HG03558 (cell line): ENCODE data around the gene AP4E1.
"Not testable (repeated sequence)": the region's sequence is repeated elsewhere in the genome, so short reads cannot be mapped to it uniquely, and the experiment has no call there.

Experiments
- ATAC-seq: cut with Tn5 transposase; IDR thresholded peaks from one replicate; pipeline ENCODE4 v1.9.1; 2021; ENCODE audit warnings: moderate number of reproducible peaks; ENCODE audit not compliant: unreplicated experiment; ENCODE audit errors: extremely low read depth

Gene AP4E1

DNA sequence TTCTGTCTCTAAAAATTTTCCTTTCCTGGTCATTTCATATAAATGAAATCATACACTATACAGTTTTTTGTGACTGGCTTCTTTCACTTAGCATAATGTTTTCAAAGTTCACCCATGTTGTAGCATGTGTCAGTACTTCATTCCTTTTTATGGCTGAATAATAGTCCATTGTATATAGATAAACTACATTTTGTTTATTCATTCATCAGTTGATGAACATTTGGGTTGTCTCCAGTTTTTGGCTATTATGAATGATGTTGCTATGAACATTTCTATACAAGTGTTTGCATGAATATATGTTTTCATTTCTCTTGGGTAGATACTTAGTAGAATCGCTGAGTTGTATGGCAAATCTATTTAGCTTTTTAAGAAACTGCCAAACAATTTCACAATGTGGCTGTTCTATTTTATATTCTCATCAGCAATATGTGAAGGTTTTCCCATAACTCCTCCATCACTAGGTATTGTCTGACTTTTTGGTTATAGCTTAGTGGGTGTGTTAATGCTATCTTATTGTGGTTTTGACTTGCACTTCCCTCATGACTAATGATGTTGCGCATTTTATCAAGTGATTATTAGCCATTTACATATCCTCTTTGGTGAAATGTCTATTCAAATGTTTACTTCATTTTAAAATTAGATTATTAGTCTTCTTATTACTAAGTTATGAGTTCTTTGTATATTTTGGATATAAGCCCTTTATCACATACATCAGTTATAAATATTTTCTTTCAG is 21.7 kb upstream of the AP4E1 start:
- ATAC-seq = no peak

DNA sequence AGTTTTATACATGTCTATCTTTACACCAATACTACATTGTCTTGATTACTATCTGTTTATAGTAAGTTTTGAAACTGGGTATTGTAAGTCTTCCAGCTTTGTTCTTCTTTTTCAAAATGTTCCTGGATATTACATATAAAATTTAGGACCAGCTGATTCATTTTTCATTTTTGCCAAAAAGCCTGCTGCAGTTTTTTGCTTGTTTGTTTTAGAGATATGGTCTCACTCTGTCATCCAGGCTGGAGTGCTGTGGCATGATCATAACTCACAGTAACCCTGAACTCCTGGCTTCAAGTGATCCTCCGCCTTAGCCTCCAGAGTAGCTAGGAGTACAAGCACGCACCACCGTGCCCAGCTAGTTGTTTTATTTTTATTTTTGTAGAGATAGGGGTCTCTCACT is 20.4 kb upstream of the AP4E1 start:
- ATAC-seq = no peak

GRCh38 chr15:50889589-50889988 is 18.9 kb upstream of the AP4E1 start:
- no peak for ATAC-seq

DNA sequence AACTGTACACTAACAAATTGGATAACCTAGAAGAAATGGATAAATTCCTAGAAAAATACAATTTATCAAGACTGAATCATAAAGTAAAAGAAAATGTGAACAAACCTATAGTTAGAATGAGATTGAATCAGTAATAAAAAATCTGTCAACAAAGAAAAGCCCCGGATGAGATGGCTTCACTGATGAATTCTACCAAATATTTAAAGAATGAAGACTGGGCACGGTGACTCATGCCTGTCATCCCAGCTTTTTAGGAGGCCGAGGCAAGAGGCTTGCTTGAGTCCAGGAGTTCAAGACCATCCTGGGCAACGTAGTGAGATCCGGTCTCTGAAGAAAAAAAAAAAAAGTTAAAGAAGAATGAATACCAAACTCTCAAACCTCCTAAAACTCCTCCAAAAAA is 17.7 kb upstream of the AP4E1 start:
- ATAC-seq = no peak

- no peak for ATAC-seq
These were observed 17.3 kb upstream of the AP4E1 start for GRCh38 chr15:50891159-50891558.

DNA sequence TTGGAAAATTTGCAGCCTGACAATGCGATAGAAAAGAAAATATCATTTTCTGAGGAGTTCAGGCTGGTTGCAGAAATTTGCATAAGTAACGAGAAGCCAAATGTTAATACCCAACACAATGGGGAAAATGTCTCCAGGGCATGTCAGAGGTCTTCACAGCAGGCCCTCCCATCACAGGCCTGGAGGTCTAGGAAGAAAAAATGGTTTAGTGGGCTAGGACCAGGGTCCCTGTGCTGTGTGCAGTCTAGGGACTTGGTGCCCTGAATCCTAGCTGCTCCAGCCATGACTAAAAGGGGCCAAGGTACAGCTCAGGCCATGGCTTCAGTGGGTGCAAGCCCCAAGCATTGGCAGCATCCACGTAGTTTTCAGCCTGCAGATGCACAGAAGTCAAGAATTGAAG is 14.5 kb upstream of the AP4E1 start:
- no peak for ATAC-seq

DNA sequence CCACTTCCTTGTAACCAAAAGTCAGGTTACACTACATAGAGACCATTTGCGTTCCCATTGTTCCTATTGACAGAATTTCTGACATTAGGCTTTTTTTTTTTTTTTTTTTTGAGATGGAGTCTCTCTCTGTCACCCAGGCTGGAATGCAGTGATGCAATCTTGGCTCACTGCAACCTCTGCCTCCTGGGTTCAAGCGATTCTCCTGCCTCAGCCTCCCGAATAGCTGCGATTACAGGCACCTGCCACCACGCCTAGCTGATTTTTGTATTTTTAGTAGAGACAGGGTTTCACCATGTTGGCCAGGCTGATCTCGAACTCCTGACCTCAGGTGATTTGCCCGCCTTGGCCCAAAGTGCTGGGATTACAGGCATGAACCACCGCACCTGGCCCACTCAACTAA is 7.1 kb upstream of the AP4E1 start:
- not testable (repeated sequence) for ATAC-seq

GRCh38 chr15:50904211-50904610 is 4.3 kb upstream of the AP4E1 start:
- no peak for ATAC-seq

- no peak for ATAC-seq
These were observed 3.4 kb upstream of the AP4E1 start for GRCh38 chr15:50905055-50905454.

- peak; percentile 64 for ATAC-seq
These were observed 1.4 kb upstream of the AP4E1 start for GRCh38 chr15:50906954-50907600.

GRCh38 chr15:50907601-50908208 is 778 bp upstream of the AP4E1 start:
- ATAC-seq = no peak

- no peak for ATAC-seq
These were observed 481 bp downstream of the AP4E1 start for GRCh38 chr15:50909010-50909317.

DNA sequence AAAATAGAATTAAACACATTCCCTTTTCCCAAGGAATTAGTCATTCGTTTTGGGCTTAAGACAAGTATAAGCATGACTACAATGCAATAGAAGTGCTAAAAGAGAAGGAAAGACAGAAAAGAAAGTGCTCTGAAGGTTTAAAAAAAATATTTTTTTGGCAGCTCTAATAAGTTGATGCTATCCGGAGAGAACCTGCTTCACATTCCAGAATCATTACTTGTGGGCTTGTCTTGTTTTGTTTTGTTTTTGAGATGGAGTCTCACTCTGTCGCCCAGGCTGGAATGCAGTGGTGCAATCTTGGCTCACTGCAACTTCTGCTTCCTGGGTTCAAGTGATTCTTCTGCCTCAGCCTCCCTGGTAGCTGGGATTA is 1.9 kb downstream of the AP4E1 start:
- not testable (repeated sequence) for ATAC-seq

GRCh38 chr15:50911001-50911400 is 2.5 kb downstream of the AP4E1 start:
- no peak for ATAC-seq

- ATAC-seq = no peak
These were observed 3.1 kb downstream of the AP4E1 start for GRCh38 chr15:50911621-50912020.

- ATAC-seq = no peak
These were observed 7.9 kb downstream of the AP4E1 start for GRCh38 chr15:50916400-50916799.

- not testable (repeated sequence) for ATAC-seq
These were observed 10.9 kb downstream of the AP4E1 start for GRCh38 chr15:50919359-50919758.

DNA sequence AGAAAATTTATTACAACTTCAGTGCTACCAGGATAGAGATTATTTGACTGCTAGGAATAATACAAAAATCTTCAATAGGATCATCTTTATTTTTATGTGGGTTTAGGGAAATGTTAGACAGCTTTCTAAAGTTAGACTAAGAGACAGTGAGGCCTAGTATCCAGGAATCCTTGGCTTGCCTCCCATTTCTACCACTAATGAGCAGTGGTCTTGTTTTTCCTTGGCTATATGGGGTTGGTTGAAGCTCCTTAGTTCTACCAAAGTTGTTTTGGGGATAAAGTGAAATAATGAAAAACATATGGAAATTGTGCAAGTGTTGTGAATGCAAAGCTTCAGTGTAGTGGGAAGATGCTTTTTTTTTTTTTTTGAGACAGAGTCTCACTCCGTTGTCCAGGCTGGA is 16.8 kb downstream of the AP4E1 start:
- ATAC-seq = no peak

DNA sequence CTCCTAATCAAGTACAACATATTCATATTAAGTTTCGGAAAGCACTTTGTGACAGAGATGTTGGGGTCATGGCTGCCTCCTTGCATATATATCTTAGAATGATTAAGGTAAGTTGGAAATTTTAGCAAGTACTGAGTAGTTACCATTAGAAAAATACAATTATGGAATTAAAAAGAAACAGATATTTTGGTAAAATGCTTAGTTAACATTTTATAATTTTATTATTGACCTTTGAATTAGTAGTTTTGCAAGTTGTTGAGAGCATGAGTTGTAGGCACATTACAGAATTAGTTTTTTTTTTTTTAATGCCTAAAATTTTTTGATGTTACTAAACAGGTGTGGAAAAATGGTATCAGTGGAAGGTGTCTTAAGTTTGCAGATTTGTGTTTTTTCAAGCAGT is 20.6 kb downstream of the AP4E1 start:
- no peak for ATAC-seq

- ATAC-seq = no peak
These were observed 22.3 kb downstream of the AP4E1 start for GRCh38 chr15:50930792-50931191.

DNA sequence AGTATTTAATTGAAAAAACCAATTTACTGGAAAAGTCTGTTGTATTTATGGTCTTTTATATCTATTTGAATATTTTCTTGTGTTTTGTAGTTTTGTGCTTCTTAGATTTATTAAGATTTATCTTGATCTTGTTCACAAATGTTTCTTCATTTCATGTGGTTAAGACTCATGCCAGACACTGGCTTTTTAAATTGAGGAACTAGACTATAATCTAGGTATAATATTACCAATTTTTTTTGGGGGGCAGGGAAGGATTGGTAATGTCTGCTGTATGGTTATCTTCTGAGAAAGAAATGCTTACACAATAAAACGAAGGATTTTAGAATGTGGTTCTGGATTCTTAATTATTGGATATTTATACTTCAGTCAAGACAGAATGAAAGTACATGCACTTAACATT is 24.9 kb downstream of the AP4E1 start:
- ATAC-seq = no peak

GRCh38 chr15:50938525-50938924 is 30.0 kb downstream of the AP4E1 start:
- ATAC-seq = no peak
